Islet precursor cell (in vitro differentiated cells): ENCODE measurements around the gene ZNF136.
A peak's percentile ranks its signal among the peaks of the same experiment; 100 is the strongest.

Source experiments
- DNase-seq: peaks from one replicate; pipeline ENCODE4 v3.0.0-alpha.2; 2018

The ZNF136 gene

DNA sequence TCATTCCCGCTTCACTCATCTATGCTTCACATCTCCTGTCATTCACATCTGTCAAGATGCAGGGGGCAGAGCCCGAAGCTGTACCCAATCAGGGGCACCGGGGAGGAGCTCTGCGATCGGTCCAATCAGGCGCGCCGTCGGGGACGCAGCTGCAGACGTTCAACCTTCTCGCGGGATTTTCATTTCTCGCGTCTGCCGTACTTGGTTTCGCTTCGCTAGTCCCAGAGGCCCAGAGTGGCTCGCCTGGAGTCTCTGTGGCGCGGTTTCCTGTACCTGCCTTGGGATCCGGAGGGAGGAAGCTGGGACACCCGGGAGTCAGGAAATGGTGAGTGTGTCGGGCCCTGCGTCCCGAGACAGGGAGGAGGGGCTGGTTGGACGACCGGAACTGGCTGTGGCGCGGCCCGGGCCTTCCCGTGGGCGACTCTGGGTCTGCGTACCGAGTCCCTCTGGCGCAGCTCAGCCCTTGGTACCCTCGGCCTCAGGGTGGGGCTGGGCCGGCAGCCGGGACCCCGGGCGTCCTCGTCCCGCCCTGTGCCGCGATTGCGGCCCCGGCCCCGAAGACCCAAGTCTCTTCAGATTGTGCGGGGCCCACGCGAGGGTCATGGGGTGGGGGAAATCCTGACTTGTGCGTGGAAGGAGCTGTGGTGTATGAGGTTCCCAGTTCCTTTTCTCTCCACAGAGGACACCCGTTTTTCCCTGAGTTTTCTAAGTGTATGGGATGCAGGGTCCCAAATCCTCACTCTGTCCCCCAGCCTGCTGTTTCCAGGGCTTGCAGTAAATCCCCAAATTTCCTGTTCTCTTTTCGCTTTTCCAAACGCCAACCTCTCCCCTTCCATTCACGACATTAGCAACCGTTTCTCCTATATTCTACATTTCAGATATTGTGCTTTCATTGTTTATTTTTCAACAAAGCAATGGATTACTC is at the start of gene ZNF136:
Gene ZNF136, plus strand, starts transcription at position 215 of the 925 bp plus-strand sequence. Its CDS starts 108 bp downstream, at position 323.
- DNase-seq = peak; percentile 98

DNA sequence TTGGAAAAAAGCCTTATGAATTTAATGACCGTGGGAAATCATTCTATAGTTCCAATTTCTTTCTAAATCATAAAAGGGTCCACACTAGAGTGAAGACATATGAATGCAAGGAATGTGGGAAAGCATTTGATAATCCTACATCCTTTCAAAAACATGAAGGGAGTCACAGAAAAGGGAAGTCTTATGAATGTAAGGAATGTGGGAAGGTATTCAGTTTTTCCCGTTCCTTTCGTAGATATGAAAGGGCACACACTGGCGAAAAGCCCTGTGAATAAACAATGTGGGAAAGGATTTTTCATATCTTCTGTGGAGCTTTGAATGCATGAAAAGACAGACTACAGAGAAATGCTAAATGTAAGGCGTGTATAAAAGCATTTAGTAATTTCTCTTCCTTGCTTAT is 49.8 kb upstream of the ZNF136 start:
- DNase-seq = no peak

- no peak for DNase-seq
Observed at GRCh38 chr19:12117201-12117970, 45.5 kb upstream of the ZNF136 start.

GRCh38 chr19:12126707-12127106 is 36.2 kb upstream of the ZNF136 start:
- no peak for DNase-seq

GRCh38 chr19:12133069-12133468 is 29.8 kb upstream of the ZNF136 start:
- DNase-seq = no peak

DNA sequence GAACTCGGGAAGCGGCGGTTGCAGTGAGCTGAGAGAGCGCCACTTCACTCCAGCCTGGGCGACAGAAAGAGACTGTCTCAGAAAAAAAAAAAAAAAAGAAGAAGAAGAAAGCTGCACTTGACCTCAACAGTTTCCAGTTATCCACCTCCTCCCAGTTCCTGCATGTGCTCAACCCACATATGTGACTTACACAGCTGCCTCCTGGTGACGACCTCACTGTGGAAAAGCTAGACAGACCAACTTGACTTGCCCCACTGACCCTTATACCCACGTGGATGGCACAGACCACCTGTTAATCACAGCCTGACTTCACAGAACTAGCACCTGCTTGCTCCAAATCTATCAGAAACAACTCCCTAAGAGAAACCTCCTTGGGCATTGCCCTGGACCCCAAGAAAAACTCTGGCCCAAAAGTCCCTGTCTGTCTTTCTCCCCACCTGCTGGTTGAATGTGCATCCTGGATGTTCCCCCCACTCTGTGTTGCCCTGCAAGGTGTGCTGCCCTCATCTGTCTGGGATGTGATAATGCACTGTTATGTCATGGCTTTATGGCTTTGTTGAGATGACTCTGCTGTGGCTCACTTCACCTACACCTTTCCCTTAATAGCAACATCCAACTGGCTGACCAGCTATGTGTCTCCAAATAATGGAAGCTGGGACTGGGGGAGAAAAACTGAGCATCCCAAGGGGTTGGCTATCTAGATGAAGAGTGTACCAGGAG is 25.5 kb upstream of the ZNF136 start:
- no peak for DNase-seq

DNA sequence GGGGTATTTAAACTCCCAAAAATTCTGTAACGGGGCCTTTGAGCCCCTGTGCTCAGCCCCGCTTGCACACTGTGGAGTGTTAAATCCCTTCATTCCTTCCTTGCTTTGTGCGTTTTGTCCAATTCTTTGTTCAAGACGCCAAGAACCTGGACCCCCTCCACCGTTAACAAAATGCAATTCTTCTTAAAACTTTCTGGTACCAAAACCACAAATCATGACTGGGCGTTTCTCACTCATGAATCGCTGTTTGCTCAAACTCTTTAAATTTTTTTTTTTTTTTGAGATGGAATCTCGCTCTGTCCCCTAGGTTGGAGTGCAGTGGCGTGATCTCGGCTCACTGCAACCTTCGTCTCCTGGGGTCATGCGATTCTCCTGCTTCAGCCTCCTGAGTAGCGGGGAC is 23.6 kb upstream of the ZNF136 start:
- DNase-seq = no peak

- DNase-seq = peak; percentile 99
Observed at GRCh38 chr19:12139885-12140544, 22.9 kb upstream of the ZNF136 start, which contains the start of gene ZNF20. Gene ZNF20 (minus strand): TSS chr19:12140350. CDS start chr19:12140182, 168 bp downstream.

GRCh38 chr19:12140545-12141404 is 22.1 kb upstream of the ZNF136 start:
- DNase-seq = peak; percentile 90

GRCh38 chr19:12141405-12141736 is 21.5 kb upstream of the ZNF136 start:
- no peak for DNase-seq

DNA sequence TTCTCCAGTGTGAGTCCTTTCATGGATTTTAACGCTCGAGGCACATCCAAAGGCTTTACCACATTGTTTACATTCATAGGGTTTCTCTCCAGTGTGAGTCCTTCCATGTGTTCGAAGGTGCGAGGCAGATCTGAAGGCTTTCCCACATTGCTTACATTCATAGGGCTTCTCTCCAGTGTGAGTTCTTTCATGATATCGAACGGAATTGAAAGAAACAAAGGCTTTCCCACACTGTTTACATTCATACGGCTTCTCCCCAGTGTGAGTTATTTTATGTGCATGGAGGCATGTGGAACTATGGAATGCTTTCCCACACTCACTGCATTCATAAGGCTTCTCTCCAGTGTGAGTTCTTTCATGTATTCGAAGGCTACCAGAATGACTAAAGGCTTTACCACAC is 17.5 kb upstream of the ZNF136 start:
- DNase-seq = no peak

DNA sequence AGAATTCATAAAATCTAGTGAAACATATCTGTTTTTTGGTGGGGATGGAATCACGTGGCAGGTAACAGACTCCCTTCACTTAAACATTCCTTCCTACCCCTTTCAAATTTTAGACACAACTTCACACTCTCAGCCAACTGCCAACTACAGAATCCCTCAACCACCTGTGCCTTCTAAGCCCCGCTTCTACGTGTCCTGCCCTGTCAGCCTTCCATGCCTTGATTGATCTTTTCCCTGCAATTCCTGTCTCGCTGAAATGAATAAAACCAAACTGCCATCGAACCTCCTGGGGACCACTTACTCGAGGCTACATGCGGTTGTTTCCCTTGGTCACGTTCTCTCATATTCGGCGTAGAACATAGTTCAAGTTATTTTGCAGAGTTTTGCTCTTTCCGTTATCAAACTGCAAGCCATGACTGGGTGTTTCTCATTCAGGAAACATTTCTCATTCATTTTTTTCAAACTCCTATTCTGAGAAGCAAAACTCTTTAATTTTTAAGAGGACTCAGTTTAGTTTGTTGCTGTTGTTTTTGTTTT is 7.5 kb upstream of the ZNF136 start:
- no peak for DNase-seq

GRCh38 chr19:12156223-12157058 is 6.5 kb upstream of the ZNF136 start, which contains the start of gene ZNF625:
Gene ZNF625 (minus strand): TSS chr19:12156734. CDS start chr19:12156558, 176 bp downstream.
- peak; percentile 98 for DNase-seq

DNA sequence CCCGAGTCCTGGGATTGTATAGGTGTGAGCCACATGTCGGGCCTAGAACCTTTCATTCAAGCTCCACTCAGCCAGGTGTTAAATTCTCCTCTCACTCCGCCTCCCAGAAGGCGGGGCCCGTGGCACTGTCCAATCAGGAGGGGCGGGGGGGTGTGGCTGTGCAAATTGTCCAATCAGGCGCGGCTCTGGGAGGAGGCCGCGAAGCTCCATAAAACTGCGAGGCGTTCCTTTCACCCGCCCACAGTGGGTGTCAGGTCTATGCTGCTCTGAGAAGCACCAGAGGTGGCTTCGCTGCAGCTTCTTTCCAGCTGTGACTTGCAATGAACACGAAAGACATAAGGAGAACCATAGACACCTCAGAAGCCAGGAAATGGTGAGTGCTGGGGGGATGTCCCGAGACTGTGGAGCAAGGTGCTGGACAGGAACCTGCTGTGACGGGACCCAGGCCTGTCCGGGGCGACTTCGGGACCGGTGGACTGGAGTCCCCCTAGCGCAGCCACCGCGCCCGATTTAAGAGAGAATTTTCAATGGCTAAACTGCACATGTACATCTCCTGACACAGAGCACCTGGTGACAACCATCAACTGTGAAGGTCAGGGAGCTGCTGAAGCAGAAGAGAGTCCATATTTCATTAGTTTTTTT is 3.0 kb upstream of the ZNF136 start:
- DNase-seq = no peak

DNA sequence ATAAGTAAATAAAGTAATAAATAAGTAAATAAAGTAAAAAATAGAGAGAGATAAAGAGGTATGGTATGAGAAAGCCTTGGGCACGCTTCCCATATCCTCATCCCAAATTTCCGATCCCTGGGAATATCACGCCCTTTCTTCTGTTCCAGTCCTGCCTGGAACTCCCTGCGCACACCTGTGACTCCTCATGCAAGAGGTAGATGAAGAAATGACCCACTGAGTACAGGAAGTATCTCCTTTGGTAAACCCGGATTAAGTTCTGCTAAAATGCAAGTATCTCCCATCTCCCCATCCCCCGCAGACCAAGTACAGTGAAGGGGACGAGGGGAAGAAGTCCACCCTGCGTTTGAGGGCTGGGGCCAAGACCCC is 399 bp upstream of the ZNF136 start:
- DNase-seq = no peak

DNA sequence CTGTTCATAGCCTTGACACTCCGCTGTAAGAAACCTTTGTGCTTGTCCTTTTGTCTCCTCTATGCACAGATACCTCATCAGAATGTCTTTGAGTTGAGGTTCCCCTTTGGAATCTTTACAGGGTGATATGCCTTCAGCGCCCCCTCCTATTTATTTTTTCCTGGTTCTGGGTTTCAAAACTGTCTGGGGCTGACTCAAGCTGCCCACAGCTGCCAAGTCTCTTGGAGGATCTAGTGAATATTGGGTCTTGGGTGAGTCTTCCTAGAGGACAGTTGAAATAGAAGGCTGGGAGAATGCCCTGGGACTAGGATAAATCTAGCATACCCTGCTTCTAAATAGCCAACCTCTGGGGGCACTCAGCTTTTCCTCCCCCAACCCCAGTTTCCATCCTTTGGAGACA is 930 bp downstream of the ZNF136 start:
- DNase-seq = no peak

- DNase-seq = no peak
Observed at GRCh38 chr19:12166626-12167025, 3.7 kb downstream of the ZNF136 start.

- DNase-seq = no peak
Observed at GRCh38 chr19:12180377-12180776, 17.5 kb downstream of the ZNF136 start.

GRCh38 chr19:12187625-12188024 is 24.7 kb downstream of the ZNF136 start:
- no peak for DNase-seq
